GM18861 (cell line): Measurements from ENCODE around the gene ITIH4.

Experiments
- ATAC-seq: cut with Tn5 transposase; IDR thresholded peaks from one replicate; pipeline ENCODE4 v1.9.1; 2021; ENCODE audit not compliant: unreplicated experiment

Gene ITIH4

GRCh38 chr3:52830535-52831258 is at the start of gene ITIH4:
Gene ITIH4, minus strand, starts transcription at chr3:52830672. Its CDS starts 30 bp downstream, at chr3:52830642.
- ATAC-seq = no peak

GRCh38 chr3:52880047-52880446 is 49.6 kb upstream of the ITIH4 start:
- ATAC-seq = no peak

GRCh38 chr3:52879581-52879980 is 49.1 kb upstream of the ITIH4 start:
- ATAC-seq = no peak

GRCh38 chr3:52879090-52879489 is 48.6 kb upstream of the ITIH4 start:
- no peak for ATAC-seq

GRCh38 chr3:52877085-52877484 is 46.6 kb upstream of the ITIH4 start:
- ATAC-seq = no peak

- ATAC-seq = no peak
These were observed 44.6 kb upstream of the ITIH4 start for GRCh38 chr3:52874864-52875587.

- ATAC-seq = peak; percentile 50
These were observed 43.8 kb upstream of the ITIH4 start for GRCh38 chr3:52874160-52874701.

GRCh38 chr3:52873433-52874159 is 43.1 kb upstream of the ITIH4 start:
- no peak for ATAC-seq

- ATAC-seq = no peak
These were observed 41.8 kb upstream of the ITIH4 start for GRCh38 chr3:52872245-52872644.

GRCh38 chr3:52871761-52872160 is 41.3 kb upstream of the ITIH4 start:
- no peak for ATAC-seq

- ATAC-seq = no peak
These were observed 40.0 kb upstream of the ITIH4 start for GRCh38 chr3:52870471-52870870.

- ATAC-seq = no peak
These were observed 36.0 kb upstream of the ITIH4 start for GRCh38 chr3:52866427-52866826.

- ATAC-seq = no peak
These were observed 35.5 kb upstream of the ITIH4 start for GRCh38 chr3:52865994-52866393.

- ATAC-seq = no peak
These were observed 29.9 kb upstream of the ITIH4 start for GRCh38 chr3:52860424-52860768.

GRCh38 chr3:52859686-52860423 is 29.4 kb upstream of the ITIH4 start:
- no peak for ATAC-seq

GRCh38 chr3:52857864-52858263 is 27.4 kb upstream of the ITIH4 start:
- no peak for ATAC-seq

GRCh38 chr3:52857133-52857532 is 26.7 kb upstream of the ITIH4 start:
- no peak for ATAC-seq

- ATAC-seq = no peak
These were observed 26.2 kb upstream of the ITIH4 start for GRCh38 chr3:52856666-52857065.

- no peak for ATAC-seq
These were observed 23.5 kb upstream of the ITIH4 start for GRCh38 chr3:52854013-52854412.

GRCh38 chr3:52852419-52852818 is 21.9 kb upstream of the ITIH4 start:
- no peak for ATAC-seq

- no peak for ATAC-seq
These were observed 20.9 kb upstream of the ITIH4 start for GRCh38 chr3:52851348-52851747.
